Superior temporal gyrus (tissue), 1 donor: Measurements from ENCODE around the gene IGIP.
"Not testable (repeated sequence)": the region's sequence is repeated elsewhere in the genome, so short reads cannot be mapped to it uniquely, and the experiment has no call there.

Experiments
- DNase-seq: peaks from one replicate; pipeline ENCODE4 v3.0.0-alpha.2; 2016; ENCODE audit errors: extremely low spot score

Gene IGIP

GRCh38 chr5:140140435-140140834 is 14.7 kb downstream of the IGIP start:
- no peak for DNase-seq

- no peak for DNase-seq
Measured at GRCh38 chr5:140141241-140141640, 15.5 kb downstream of the IGIP start.

GRCh38 chr5:140142246-140142645 is 16.5 kb downstream of the IGIP start:
- no peak for DNase-seq

DNA sequence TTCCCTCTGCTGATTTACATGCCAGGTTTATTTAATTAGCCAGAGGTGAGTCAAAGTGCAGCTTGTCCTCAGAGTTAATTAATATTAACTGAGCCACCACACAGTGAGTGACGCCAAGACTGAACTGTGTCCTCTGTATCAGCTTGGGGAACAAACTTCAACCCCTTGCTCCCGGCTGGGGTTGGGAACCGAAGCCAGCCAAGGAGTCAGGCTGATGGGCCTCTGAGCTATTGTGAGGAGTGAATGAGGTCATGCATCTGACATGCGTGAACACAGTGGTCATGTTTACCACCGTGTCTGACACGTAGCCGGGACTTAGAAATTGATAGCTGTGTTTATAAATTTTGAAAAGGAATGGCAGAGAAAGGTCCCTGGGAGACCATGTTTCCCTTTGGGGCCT is 17.1 kb downstream of the IGIP start:
- no peak for DNase-seq

DNA sequence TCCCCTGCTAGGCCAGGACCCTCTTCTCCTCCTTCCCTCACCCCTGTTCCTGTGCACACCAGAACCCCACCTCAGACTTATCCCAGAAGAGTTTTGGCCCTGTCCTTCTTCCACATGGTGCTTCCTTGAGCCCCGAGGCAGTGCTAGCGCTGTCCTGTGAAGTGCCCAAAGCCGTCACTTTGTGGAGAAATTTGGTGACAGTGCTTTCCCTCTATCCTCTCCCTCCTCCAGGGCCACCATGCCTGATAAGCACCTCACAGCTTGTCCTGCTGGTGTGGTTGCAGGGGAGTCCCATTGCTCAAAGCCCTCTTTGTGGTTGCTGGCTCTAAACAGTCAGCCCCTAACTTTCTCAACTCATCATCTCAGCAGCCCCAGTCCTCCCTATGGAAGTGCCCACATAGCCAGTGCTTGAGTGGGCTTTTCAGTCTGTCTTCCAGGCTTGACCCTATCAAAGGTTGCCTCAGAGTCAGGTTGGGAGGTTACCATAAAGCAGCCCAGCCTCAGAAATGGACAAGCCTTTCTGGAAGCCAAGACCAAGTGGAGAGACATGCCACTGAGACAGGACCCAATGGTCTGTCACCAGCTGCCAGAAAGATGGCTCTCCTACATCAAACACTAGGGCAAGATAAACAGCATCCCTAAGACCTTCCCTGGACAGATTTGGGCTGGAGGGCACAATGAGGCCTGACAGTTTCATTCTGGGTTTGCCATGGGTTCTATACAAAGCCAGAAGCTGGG is 18.0 kb downstream of the IGIP start:
- DNase-seq, result no peak

DNA sequence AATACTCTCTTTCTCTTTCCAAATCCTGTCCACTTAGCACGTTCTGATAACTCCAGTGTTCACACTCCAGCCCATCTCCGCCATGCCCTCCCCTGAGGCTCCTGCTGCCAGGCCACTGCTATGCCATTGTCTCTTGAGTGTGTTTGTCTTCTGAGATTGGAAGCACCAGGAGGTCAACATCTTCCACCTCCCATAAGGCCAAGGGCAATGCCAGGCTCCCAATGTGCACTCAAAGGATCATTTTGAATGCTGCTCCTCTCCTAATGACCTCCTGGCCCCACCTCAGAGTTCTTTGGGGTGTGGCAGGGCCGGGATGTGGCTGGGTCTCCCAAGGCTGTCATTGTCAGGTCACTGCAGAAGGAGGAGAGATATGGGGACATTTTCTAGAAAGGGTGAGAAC is 19.5 kb downstream of the IGIP start:
- DNase-seq, result no peak

DNA sequence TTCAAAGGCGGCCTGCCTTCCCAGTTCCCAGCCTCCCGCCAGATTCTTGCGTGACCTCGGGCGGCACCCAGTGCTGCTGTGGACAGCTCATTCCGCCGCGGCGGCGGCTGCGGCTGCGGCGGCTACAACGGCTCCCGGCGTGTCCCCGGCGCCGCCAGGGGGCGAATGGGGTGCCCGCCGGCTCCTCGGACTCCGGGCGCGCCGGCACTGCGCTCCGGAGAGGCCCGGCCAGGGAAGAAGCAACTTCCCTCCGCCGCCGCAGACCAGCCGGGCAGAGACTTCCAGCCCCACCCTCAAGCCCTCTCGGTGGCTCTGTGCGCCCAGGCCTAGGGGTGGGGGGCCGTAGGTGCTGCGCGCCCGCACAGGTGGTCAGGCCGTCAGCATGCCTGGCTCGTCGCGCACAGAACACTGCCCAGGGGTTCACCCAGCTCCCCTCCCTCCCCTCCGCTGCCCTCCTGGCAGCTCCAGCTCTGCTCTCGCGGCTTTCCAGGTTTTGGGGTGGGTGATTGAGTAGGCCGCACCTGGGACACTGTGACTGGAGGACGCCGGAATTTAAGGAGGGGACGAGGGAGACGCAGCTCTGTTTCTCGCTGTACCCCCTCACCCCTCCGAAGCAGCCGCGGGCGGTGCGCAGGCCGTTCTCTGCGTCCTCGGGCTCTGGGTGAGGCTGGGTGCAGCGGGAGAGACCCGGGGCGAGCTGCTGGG is 20.2 kb downstream of the IGIP start:
- peak; percentile 65 for DNase-seq

GRCh38 chr5:140146523-140146842 is 20.7 kb downstream of the IGIP start:
- DNase-seq, result no peak

- DNase-seq, result no peak
Measured at GRCh38 chr5:140147460-140147859, 21.7 kb downstream of the IGIP start.

- DNase-seq, result no peak
Measured at GRCh38 chr5:140148508-140148907, 22.8 kb downstream of the IGIP start.

DNA sequence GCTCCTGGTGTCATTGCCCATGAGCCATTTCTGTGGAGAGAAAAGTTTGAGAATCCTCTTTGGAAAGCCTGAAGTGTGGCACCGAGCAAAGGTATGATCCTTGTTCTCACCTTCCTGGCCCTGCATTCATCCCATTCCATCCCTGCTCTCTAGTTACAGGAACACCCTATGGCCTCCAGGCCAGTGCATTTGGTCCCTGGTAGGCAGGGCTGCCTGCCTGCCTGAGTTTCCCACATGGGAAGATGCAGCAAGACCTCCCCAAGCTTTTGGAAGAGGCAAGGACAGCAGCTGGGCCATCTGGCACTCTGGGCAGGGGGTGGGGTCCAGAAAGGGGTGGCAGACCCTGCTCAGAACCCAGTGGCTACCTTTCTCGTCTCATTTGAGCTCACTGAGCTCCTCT is 24.5 kb downstream of the IGIP start:
- no peak for DNase-seq

DNA sequence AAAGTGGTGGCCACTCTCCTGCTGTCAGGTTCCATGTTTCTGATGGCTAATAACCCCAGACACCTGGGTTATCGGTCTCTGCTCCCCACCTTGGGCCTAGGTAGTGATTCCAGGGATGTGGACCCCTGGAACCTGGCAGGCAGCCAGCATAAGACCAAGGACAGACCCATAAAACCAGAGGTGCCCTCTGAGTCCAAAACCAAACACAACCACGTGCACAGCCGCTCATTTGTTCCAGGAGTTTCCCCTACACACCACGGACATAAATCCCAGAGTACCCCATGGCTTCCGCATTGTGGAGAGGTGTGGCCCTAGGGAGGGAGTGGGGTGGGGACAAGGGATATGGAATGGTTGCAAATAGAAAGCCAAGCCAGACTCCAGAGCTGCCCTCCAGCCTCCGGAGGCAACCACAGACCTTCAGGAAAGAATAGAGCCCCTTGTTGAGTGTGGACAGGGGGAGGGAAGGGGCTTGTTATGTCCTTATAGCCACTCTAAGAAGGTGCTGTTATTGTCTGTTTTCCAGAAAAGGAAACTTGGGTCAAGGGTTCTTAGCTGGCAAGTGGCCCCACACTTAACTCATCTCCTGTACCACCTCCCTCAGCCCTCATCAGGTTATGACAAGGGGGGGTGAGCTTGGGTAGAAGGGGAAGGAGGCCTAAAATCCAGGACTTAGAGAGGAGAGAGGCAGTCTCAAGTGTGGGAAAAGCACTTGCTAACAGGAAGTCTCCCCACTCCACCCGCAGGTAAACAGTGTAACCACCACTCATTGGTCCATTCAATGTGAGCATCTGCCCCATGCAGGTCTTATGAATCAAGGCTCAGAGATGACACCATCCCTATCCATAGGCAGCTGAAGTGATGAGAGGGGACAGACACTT is 25.6 kb downstream of the IGIP start:
- DNase-seq, result no peak

DNA sequence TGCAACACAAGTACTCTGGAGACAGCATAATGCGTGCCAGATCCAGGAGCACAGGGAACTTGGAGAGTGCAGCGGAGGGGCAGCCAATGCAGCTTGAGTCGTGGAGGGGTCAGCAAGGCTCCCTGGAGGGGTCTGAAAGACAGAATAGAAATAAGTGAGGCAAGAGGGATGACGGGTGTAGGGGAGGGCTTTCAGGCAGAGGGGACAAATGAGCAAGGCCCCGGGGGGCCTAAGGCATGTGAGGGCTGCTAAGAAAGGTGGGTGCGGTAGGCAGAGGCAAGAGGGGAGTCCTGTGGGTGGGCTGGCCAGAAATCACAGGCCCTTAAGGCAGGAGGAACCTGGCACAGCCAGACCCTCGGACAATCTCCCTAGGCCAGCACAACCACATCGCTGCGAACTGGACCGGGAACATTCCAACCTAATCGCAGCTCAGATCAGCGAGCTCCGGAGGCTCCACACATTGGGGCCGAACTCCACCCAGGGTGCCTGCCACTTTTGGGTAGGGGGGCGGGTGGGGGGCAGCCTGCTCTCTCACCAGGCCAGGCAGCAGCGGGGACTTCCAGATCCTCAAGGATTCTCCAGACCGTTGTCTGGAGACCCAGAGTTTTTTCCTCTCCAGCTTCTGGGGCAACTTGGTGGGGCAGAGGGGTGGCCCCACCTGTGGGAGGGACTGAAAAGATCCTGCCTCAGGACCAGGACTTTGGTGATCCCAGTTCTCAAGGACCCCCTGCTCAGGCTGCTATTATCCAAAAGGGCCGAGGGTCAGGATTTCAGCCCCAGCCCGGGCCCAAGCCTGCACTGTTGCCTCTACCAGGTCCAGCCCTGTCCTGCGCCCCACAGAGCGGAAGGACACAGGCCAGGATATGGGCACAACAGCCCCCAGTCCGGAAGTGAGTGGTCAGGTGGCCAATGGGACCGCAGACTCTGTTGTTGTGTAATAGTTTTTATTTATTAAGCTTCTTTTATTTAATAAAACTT is 26.6 kb downstream of the IGIP start:
- DNase-seq, result no peak

- DNase-seq, result no peak
Measured at GRCh38 chr5:140153255-140153654, 27.5 kb downstream of the IGIP start.

GRCh38 chr5:140153905-140154304 is 28.2 kb downstream of the IGIP start:
- no peak for DNase-seq

GRCh38 chr5:140154710-140155381 is 29.1 kb downstream of the IGIP start:
- not testable (repeated sequence) for DNase-seq

DNA sequence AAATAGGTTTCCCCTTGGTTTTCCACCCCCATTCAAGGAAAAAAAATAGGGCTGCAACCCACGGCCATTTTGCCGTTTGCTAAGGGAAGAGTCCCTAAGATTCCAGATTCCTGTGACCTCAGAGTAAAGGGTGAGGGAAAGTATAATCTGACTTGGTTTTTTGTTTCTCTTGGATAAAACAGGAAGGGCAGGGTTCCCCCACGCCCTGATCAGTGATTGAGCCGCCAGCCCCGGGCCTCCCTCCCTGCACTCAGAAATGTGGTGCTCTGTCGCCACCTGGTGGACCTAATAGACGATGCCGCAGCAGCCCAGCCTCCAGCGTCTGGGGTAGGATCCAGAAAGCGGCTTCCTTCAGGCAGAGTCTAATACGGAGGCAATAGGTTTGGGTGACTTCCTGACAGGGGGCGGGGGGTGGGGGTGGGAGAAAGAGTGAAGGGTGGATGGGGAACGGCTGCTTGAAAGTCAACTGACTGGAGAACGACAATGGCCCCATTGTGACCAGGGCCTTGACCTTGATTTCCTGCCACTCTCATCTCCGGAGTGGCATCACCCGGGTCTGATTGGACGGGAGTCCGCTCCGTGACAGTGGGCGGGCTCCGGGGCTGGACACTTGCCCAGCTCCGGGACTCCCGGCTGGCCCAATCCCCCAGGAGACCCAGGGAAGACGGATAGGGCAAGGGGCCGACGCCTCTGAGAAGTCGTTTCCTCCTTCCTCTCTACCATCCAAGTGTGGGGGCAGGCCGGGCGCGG is 31.5 kb downstream of the IGIP start:
- DNase-seq, result peak; percentile 96

DNA sequence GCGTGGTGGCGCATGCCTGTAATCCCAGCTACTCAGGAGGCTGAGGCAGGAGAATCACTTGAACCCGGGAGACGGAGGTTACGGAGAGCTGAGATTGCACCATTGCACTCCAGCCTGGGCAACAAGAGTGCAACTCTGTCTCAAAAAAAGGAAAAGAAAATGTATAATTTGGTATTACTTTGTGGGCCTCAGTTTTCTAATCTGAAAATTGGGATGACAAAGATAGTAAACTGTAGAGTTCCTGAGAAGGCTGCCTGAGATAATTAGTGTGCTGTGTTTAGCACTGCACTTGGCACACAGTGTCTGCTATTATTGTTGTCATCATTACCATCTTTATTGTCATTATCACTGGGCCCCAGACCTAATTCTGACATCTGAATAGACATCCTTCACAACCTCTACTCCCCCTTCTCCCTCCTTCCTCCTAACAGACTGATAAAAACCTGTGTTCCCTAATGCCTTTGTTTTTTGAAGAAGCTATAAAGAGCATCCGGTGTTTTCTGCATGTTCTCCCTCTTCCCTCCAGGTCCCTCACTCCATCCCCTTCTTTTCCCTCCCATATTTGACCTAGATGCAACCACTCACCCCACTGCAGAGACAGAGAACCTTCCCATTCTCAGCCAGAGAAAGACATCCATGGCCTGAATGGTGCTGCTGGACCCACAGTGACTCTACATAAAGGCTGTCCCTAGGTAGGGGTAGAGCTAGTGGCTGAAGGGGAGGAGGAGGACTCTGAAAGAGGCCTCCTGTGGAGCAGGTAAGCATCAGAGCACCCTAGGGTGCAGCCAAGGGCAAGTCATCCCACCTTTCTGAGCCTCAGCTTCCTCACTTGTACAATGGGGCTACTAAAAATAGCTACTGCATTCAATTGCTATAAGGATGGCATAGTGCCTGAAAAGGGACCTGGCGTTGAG is 33.5 kb downstream of the IGIP start:
- no peak for DNase-seq

- no peak for DNase-seq
Measured at GRCh38 chr5:140162275-140162674, 36.5 kb downstream of the IGIP start.
